OCI-LY7 (cell line): ENCODE measurements around the gene EIF4G3. TPM values are rescaled to one million over a fixed set of nuclear protein-coding genes. Genes with fewer than 3 reads are reported as not detected.

Experiments
- BruUV-seq: library from RNA; stranded (reverse); fragments of 400-500 nt; replicated peaks from 2 replicates; lab custom pipeline; 2021; lab: Mats Ljungman, UMichigan
- CTCF ChIA-PET: fragments of 300-600 bp; sonication (Branson Sonifier 250); formaldehyde crosslinking; loops from one replicate; lab custom pipeline; 2022; ENCODE audit warnings: antibody characterized with exemption; ENCODE audit not compliant: unreplicated experiment; lab: Charles Lee
- POLR2A ChIA-PET: fragments of 300-600 bp; sonication (Branson Sonifier 250); formaldehyde crosslinking; loops from one replicate; lab custom pipeline; 2022; ENCODE audit warnings: antibody characterized with exemption; lab: Charles Lee
- DNase-seq: peaks from one replicate; pipeline ENCODE4 v3.0.0-alpha.2; 2015; ENCODE audit warnings: low spot score
- H2AFZ ChIP-seq: fragments of 200-600 bp; sonication (generic), shearing (Covaris generic); 2 replicates; pipeline ENCODE4 v1.6.1; 2014; ENCODE audit warnings: mild to moderate bottlenecking, antibody characterized with exemption, low read length, moderate library complexity
- H3K27ac ChIP-seq: fragments of 200-600 bp; sonication (generic); 2 replicates; pipeline ENCODE4 v1.5.1; 2014; ENCODE audit warnings: mixed run types, low read depth, mild to moderate bottlenecking, moderate library complexity, low read length, inconsistent platforms; ENCODE audit not compliant: poor library complexity, severe bottlenecking
- H3K36me3 ChIP-seq: fragments of 200-600 bp; sonication (generic); 2 replicates; pipeline ENCODE4 v1.6.1; 2014; ENCODE audit warnings: mild to moderate bottlenecking, antibody characterized with exemption, low read length, moderate library complexity, mixed read lengths; ENCODE audit not compliant: insufficient read depth
- H3K4me1 ChIP-seq: fragments of 200-600 bp; sonication (generic); 2 replicates; pipeline ENCODE4 v1.5.1; 2014; ENCODE audit warnings: mild to moderate bottlenecking, low read length; ENCODE audit not compliant: insufficient read depth, poor library complexity, severe bottlenecking
- H3K4me2 ChIP-seq: fragments of 200-600 bp; sonication (generic); 2 replicates; pipeline ENCODE4 v1.6.1; 2014; ENCODE audit warnings: mild to moderate bottlenecking, low read length
- H3K4me3 ChIP-seq: fragments of 200-600 bp; sonication (generic); 2 replicates; pipeline ENCODE4 v1.5.1; 2014; ENCODE audit warnings: mild to moderate bottlenecking, low read depth, low read length; ENCODE audit not compliant: poor library complexity, severe bottlenecking
- H3K79me2 ChIP-seq: fragments of 200-600 bp; sonication (generic); 2 replicates; pipeline ENCODE4 v1.6.1; 2016; ENCODE audit warnings: low read depth, mild to moderate bottlenecking, low read length, moderate library complexity, mixed read lengths; ENCODE audit not compliant: insufficient read depth
- H3K9me2 ChIP-seq: fragments of 200-600 bp; sonication (generic); 2 replicates; pipeline ENCODE4 v1.6.1; 2016; ENCODE audit warnings: mild to moderate bottlenecking, low read length, mixed read lengths; ENCODE audit not compliant: insufficient read depth
- H3K9me3 ChIP-seq: fragments of 200-600 bp; sonication (generic); 2 replicates; pipeline ENCODE4 v1.6.1; 2014; ENCODE audit warnings: mild to moderate bottlenecking, mixed run types, low read length, mixed read lengths
- H4K20me1 ChIP-seq: fragments of 200-600 bp; sonication (generic); 2 replicates; pipeline ENCODE4 v1.6.1; 2014; ENCODE audit warnings: mild to moderate bottlenecking, antibody characterized with exemption, low read length, moderate library complexity, mixed read lengths; ENCODE audit not compliant: insufficient read depth
- CTCF ChIP-seq: fragments of 200-600 bp; sonication (generic); conservative IDR thresholded peaks from 2 replicates; pipeline ENCODE4 v1.5.1; 2014; ENCODE audit warnings: mild to moderate bottlenecking, antibody characterized with exemption, low read length, moderate library complexity, mixed read lengths
- EZH2phosphoT487 ChIP-seq: fragments of 200-600 bp; sonication (generic); IDR thresholded peaks from 2 replicates; pipeline ENCODE4 v1.6.1; 2018; ENCODE audit warnings: low read depth, borderline replicate concordance, mild to moderate bottlenecking, mixed run types, antibody characterized with exemption, low read length, moderate library complexity, mixed read lengths
- intact Hi-C: fragments of 100-400 bp; cut with micrococcal nuclease; formaldehyde crosslinking; loops from one replicate; pipeline ENCODE4 v1.10.0; 2022; ENCODE audit not compliant: unreplicated experiment
- total RNA-seq, 2 experiments: library from RNA; depleted of rRNA in 1 of 2; stranded (reverse); fragments of >200 nt in 1 of 2; shearing (Covaris generic) in 1 of 2; gene quantifications; 2 replicates each; pipeline ENCODE4 v1.2.3, GENCODE V29; 2014 to 2022

The EIF4G3 gene
- total RNA-seq, 2 experiments from 2014 or later, result 28.5 to 62.1 TPM

DNA sequence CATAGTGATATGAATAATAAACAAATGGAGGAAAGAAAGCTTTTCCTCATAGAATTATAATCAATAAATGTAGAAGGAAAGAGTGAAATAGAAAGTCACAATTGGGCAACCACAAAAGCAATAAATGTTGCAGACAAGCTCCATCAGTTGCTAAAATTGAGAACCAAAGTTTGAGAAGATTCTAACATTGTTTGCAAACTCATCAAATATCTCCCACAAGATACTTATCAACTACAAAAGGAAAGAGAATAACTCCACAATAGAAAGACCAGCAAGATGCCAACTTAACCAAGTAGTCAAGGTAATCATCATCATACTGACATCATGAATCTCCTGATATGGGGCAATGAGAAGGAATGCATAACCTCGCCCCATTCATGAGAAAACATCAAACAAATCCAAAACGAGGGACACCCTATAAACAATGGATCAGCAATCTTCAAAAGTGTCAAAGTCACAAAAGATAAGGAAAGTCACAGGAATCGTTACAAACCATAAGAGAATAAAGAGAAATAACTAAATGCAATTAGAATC, 16.4 kb downstream of the EIF4G3 start:
- no peak for DNase-seq
- intact Hi-C loops, result no loop called here
- Histone ChIP-seq H2AFZ (no peak overlapping the region), H3K4me2 (no peak overlapping the region), H3K9me3 (no peaks in the 10 kb centered on the region), H3K4me3 (no peak overlapping the region), H3K79me2 (peaks cover 35% of the 10 kb centered on the region; the same call in 1 of the 2 replicates), H3K36me3 (peaks cover 44% of the 10 kb centered on the region), H4K20me1 (no peaks in the 10 kb centered on the region; the same call in 1 of the 2 replicates), H3K27ac (no peak overlapping the region), H3K4me1 (no peaks in the 10 kb centered on the region), H3K9me2 (no peaks in the 10 kb centered on the region)
- no TSS peak for BruUV-seq
- POLR2A ChIA-PET, result interaction anchor here (0.6 to 0.7 kb wide), 3 partner anchors 22 to 78 kb away, joined by 3 to 4 read pairs (median 3); no protein-coding TSS in a partner anchor
- CTCF ChIA-PET, result no interaction called here
- no peak for TF ChIP-seq CTCF
- TF ChIP-seq EZH2phosphoT487, result no peak

- Histone ChIP-seq H3K4me2 (no peak overlapping the region), H3K9me2 (no peaks in the 10 kb centered on the region), H3K27ac (no peak overlapping the region), H3K4me3 (no peak overlapping the region), H4K20me1 (no peaks in the 10 kb centered on the region; the same call in 1 of the 2 replicates), H3K79me2 (peaks cover 23% of the 10 kb centered on the region; the same call in 1 of the 2 replicates), H3K9me3 (no peaks in the 10 kb centered on the region), H2AFZ (no peak overlapping the region), H3K36me3 (peaks cover 50% of the 10 kb centered on the region), H3K4me1 (no peaks in the 10 kb centered on the region)
- ChIA-PET POLR2A (interaction anchor here (1.0 kb wide), 1 partner anchor 29 kb away, joined by 3 read pairs; no protein-coding TSS in a partner anchor), CTCF (no interaction called here)
- TF ChIP-seq EZH2phosphoT487 (no peak), CTCF (no peak)
- intact Hi-C loops, result no loop called here
- no peak for DNase-seq
- no TSS peak for BruUV-seq
Observed at GRCh38 chr1:21157868-21158267, 18.8 kb downstream of the EIF4G3 start.

DNA sequence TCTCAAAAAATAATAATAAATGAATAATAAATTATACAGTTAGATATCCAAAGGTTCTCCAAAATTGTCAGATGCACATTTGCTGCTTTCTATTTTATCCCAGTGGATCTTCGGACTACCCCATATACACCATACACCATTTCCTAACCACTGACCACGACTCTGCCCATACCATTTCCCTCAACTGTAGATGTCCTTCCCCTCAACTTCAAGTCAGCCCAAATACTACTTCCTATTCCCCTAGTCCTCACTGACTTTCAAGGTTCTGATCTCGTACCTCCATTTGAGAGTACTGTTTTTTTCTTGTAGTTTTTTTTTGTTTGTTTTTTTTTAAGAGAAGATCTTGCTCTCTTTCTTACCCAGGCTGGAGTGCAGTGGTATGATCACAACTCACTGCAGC, 19.6 kb downstream of the EIF4G3 start:
- intact Hi-C loops, result no loop called here
- H3K4me3 ChIP-seq, result no peak overlapping the region
- TF ChIP-seq CTCF, result no peak
- no peak for TF ChIP-seq EZH2phosphoT487
- no peaks in the 10 kb centered on the region for H3K4me1 ChIP-seq
- H3K36me3 ChIP-seq, result peaks cover 49% of the 10 kb centered on the region
- no peaks in the 10 kb centered on the region; the same call in 1 of the 2 replicates for H4K20me1 ChIP-seq
- ChIA-PET POLR2A (interaction anchor here (1.0 kb wide), 1 partner anchor 28 kb away, joined by 3 read pairs; no protein-coding TSS in a partner anchor), CTCF (no interaction called here)
- no peaks in the 10 kb centered on the region for H3K9me3 ChIP-seq
- no peaks in the 10 kb centered on the region for H3K9me2 ChIP-seq
- H3K79me2 ChIP-seq, result peaks cover 20% of the 10 kb centered on the region; the same call in 1 of the 2 replicates
- no peak overlapping the region for H3K27ac ChIP-seq
- H2AFZ ChIP-seq, result no peak overlapping the region
- DNase-seq, result no peak
- H3K4me2 ChIP-seq, result no peak overlapping the region
- no TSS peak for BruUV-seq
